ENCODE results near the gene FER1L5.

The FER1L5 gene

DNA sequence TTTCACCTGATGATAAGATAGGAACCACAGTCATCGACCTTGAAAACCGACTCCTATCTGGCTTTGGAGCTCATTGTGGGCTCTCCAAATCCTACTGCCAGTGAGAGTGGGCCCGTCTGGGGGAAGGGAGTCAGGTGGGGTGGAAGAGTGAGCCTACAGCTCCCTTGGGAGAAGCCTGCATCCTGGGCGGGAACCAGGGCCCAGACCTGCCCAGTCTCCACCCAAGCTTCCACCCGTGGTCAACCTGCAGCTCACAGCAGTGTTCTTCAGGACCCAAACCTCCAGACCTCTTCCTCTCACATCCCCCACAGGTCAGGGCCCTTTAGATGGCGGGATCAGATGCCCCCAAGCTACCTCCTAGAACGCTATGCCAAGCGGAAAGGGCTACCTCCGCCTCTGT is 57.1 kb downstream of the FER1L5 start:
- DNase-seq, result no peak

DNA sequence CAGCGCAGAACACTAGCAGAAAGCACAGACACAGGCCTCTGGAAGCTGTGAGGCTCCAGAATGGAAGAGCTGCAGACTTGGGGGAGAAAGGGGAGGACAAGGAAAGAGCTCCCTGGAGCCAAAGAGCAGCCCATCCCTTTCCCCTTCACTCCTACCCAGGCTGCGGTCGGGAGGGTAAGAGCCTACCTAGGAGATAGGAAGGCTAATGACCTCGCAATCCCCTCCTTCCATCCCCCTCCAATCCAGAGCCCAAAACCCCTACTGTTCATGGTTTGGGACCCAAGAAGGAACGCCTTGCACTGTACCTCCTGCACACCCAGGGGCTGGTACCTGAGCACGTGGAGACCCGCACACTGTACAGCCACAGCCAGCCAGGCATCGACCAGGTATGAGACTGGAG is 57.5 kb downstream of the FER1L5 start:
- DNase-seq, result no peak

DNA sequence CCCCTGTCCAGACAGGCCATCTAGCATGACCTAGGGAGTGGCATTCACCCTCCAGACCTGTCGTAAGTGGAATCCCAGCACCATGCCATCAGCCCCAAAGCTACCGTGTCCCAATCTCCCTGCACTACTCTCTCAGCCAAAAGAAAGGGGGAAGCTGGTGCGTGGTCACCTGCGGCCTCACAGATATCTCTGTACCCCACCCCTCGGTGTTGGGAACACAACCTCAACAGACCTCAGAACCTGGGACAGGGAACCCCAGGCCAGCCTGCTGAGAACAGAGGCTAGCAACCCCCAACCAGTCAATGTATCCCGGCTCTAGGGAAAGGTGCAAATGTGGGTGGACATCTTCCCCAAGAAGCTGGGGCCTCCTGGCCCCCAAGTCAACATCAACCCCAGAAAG is 59.1 kb downstream of the FER1L5 start:
- DNase-seq, result no peak

DNA sequence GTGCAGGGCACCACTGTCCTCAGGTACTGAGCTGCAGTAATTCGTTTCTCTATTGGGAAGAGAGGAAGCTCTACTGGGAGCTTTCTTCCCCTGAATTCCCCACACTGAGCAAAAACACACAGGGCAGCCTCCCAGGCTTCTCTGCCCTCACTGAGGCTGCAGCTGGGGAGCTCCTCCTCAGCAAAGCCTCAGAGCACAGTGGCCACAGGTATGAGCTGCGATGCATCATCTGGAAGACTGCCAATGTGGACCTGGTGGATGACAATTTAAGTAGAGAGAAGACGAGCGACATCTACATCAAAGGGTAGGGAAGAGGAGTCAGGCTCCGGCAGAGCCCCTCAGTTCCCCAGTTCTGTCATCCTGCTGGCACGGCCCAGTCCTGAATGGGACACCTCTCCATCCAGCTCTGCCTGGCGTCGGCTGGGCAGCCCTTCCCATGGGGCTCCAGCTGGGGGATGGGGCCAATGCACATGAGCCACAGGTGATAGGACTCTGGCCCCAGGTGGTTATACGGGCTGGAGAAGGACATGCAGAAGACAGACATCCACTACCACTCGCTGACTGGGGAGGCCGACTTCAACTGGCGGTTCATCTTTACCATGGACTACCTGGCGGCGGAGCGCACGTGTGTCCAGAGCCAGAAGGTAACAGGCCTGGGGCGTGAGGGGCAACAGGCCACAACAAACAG is 59.7 kb downstream of the FER1L5 start:
- no peak for DNase-seq

DNA sequence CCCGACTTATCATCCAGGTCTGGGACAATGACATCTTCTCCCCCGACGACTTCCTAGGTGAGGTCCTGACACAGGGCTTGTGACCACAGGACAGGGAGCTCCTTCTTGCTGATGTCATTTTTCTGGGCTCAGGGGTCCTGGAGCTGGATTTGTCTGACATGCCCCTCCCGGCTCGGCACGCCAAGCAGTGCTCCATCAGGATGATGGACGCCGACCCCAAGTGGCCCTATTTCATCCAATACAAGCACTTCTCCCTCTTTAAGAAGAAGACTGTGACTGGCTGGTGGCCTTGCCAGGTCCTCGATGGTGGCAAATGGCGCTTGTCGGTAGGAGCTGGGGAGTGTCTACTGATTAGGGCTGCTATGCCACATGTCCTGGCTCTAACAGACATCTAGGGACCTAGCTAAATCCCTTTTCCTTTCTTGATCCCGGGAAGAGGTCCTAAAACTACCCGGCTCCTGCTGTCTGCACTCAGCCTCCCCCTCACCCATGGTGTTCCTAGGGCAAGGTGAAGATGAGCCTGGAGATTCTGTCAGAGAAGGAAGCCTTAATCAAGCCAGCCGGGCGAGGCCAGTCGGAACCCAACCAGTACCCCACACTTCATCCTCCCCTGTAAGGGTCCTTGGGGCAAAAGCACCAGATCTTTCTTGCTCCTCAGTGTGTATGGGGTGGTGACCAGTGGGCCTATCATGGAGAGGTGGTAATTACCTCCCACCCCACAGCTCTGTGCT is 60.6 kb downstream of the FER1L5 start:
- no peak for DNase-seq

DNA sequence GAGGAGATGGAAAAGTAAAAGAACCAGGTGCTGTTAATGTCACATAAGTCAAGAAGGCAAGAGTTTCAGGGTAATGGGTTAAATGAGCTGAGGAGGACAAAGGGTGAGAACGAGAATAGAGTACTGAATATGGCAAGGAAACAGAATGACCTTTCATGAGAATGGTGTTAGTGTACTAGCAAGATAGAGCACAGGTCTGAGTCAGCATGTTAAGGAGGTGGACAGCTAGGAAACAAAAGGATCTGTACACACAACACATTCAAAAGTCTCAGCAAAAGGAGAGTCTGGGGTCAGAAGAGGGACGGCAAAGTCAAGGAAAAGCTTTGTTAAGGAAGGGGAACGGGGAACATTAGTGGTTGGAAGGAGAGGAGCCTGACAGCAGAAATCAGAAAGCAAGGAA is 68.4 kb downstream of the FER1L5 start:
- no peak for DNase-seq

DNA sequence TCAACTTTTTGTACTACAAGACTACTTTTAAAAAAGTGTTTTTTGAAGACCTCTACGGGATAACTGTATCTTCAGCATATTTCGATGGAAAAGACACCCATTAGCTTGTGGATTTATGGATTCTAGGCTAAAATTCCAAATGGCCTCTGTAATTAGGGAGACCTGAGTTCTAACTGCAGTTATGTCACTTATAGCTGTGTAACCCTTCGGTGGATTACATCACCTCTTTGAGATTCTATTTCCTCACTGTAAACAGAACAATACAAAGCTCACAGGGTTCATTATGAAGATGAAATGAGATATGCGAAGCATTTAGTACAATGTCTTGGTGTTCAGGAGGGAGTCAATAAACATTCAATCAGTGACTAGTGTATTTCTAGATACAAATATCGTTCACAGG is 73.1 kb downstream of the FER1L5 start:
- DNase-seq, result no peak

DNA sequence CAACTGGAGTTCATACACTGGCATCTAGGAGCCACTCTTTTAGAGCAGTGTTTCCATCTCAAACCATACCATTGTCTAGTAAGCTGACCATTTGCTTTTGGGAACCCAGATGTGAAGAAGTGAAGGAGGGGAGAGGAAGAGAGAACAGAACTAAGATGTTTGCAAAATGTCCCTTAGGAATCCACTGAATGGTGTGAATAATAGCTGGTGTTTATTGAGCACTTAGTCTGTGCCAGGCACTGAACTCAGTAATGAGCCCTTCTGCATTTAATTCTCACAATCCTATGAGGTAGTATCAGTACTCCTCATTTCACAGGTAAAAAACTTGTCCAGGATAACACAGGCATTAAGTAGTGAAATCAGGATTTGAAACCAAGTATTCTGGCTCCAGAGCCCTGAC is 73.8 kb downstream of the FER1L5 start:
- DNase-seq, result no peak

DNA sequence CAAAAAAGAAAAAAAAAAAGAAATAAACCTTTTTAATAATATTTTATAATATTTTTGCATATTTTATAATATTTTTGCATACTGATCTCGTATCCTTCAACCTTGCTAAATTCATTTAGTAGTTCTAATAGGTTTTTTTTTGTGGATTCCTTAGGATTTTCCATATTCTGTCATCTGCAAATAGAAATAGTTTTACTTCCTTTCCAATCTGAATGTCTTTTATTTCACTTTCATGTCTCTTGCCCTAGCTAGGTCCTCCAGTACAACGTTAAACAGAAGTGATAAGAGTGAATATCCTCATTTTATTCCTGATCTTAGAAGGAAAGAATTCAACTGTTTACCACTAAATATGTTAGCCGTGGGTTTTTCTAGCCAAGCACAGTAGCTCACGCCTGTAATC is 83.6 kb downstream of the FER1L5 start:
- no peak for DNase-seq

DNA sequence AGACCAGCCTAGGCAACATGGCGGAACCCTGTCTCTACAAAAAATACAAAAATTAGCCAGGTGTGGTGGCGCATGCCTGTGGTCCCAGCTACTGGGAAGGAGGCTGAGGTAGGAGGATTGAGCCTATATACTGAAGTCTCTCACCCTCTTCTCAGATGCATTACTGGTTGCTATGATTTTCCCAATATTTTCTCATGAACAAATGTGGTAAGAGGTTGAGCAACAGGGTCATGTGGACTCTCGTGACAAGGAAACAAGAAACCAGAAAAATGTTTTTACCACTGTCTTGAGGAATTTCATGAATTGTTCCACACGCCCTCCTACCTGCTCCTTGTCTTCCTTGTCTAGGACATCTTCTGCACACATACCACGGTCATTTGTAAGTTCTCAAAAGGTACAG is 84.9 kb downstream of the FER1L5 start:
- no peak for DNase-seq

DNA sequence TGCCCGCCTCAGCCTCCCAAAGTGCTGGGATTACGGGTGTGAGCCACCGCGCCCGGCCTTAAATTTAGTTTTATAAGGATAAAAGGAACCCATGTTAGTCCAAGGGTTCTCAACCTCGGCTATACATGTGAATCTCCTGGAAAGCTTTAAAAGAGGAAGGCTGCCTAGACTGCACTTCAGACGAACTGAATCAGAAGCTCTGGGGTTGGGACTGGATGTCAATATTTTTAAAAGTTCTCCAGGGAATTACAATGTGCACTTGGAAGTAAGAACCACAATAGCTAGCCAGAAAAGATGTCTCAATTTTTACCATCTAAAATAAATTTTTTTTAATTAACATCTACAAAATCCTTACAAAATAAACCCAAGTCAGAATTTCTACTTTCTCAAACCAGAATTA is 87.2 kb downstream of the FER1L5 start:
- DNase-seq, result no peak

DNA sequence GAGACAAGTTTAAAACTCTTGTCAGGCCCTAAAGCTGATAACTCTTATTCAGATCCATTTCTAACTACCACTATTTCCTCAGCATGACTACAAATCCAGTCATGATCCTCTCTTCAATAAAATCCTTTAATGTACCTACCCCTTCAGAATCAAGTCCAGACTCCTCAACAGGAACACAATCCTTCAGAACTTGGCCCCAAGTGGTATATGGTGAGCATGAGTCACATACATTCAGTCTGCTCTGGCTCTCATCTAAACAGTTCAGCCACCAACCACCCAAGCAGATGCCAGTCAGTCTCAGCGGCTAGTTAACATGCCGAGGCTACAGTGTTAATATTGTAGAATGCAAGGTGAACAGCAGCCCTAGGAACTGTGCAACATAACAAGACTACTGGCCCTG is 87.6 kb downstream of the FER1L5 start:
- no peak for DNase-seq

DNA sequence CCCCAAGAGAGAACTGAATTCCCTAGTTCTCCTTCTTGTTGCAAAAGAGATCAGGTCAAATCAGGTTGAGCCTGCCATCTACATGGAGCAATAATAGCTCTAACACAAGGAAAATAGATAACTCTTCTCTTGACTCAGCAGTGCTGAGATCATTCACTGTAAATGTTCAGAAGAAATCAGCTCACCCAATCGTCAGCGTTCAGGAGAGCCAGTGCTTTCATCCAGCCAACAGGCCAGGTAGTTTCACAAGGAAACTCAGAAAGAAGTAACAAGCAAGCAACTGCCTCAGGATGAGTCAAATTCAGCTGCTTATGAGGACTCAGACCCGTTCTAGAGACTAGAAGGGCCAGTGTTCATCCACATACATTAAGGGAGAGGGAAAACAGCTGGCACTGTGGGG is 91.4 kb downstream of the FER1L5 start:
- DNase-seq, result no peak

DNA sequence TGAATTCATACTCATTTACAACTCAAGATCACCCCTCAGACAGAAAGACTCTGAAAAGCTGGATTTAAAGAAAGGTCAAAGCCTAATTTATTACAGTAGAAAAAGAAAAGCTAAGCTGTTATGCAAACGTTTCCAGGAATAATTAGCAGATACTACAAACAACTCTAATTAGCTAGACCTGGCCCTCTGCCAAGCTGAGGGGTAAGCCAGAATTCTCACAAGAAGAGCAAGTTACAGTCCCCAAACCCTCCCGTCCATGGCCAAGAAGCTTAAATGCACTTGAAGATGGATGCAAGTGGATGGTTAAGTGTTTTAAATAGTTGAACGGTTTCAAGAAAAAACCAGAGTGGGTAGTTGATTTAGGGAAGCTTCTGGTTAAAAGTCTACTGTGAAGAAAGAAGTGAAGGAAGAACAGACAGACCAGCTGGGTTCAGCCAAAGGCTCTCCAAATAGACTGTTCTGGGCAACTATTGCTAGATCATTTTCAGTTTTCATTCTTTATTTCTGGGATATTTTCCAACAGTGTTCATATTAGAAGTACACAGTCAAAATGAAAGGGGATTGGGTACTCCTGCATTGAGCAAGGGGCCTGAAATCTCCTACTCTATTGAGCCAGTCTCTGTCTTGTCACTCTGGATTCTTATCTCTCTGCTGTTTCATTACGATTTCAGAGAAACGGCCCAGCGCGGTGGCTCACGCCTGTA is 92.5 kb downstream of the FER1L5 start:
- no peak for DNase-seq

DNA sequence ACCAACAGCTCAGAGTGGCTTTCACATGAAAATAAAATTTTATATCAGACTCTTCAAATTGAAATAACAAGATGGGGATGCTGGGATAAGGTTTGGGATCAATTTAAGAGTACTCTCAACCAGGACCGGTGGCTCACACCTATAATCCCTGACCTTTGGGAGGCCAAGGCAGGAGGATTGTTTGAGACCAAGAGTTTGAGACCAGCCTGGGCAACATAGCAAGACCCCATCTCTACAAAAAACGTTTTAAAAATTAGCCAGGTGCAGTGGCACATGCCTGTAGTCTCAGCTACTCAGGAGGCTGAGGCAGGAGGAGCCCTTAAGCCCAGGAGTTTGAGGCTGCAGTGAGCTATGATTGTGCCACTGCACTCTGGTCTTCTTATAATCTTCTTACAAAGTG is 94.7 kb downstream of the FER1L5 start:
- DNase-seq, result no peak

DNA sequence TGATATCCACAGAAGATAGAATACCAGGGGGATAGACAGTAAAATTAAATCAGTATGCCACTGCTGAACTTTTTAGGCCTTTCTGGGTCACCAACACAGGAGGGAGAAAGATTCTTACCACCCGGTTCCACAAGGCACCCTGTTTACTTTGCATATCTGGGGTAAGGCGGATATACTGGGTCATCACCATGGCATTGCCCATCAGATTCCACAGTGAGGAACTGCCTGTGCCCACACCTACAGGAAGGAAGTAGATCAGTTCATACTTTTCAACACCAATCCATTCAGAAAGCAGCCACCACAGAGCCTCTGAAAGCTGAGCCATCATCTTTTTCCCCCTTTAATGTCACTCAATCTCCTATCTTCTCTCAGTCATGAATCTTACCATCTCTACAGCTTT is 95.3 kb downstream of the FER1L5 start:
- DNase-seq, result no peak

DNA sequence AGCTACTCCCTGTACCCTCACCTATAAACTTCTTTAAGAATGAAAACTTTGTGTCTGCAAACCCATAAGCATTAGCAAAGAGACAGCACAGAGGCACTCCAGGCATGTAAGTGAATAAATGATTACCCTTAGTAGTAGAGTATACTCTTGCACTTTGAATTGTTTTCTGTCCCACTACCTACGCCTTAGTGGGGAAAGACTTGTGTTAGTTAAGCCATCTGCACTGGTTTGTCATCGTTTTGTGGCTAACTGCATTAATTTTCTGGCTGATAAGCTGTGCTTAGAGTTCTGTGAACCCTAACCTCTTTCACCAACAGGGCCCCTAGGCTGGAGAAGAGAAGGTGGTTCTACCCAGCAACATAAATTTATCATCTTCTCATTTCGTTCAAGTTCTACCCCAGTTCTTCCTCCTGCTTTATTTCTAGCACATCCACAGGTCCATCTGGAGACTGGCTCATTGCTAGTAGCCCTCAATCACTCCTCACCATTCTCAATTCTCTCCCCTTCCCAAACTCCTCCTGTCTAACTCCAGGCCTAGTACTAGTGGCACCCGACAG is 96.6 kb downstream of the FER1L5 start:
- DNase-seq, result no peak

DNA sequence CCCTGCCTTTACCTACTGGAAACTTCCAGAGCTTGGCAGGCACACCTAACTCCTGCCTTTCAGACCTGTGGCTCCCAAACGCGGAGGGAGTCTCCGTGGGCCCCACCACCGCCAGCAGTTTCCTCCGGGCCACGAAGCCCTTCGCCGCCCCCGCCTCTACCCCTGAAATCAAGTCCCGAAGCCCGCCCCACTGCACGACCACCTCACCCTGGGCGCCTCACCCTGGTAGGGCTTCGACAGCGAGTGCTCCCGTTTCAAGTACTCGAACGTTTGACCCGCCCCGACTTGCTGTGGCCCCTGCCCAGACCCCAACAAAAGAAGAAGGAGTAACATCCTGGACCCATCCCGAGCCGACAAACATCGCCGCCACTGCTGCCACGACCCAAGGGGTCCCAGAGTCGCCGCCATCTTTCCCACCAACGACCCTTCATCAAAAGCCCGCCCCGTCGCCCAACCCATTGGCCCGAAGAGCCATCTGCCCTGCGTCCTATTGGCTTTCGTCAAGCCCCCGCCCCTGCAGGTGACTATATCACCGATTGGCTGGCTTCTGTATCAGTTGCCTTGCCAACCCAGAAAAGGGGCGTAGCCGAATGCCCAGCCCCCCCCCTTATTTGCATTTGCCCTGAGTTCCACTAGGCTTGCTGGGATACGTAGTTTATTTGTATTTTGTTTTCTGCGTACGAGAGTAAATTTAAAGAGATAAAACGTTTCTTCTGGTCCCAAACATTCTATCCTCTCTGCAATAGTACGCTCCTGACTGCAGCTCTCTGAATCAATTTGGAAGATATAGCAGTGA is 97.3 kb downstream of the FER1L5 start, which contains the start of gene LMAN2L:
Gene LMAN2L, minus strand, starts transcription at position 432 of the 796 bp plus-strand sequence. Its CDS starts 24 bp downstream, at position 408.
- peak; percentile 60 for DNase-seq

DNA sequence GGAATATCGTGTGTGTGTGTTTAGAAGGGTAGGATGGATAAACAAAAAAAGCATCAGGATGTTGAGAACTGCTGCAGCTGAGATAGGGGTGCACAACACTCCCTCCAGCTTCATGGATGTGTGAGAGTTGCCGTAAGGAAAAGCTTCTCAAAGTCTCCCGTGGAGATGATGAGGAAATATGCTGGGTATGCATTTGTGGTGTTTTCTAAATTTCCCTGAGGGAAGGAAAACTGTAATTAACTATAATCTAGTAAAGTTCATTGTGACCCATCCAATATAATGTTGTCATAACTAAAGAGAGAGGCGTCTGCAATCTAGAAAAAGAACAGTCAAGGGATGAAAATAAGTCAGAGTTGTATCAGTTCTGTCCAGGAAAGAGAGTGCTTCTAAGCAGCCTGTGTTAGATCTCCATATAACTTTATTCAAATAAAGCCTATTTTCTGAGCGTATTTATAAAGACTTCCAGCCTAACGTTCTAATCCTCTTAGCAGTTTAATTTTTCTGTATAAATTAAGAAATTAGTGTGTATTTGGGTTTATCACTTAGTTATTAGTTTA is 104.6 kb downstream of the FER1L5 start:
- DNase-seq, result no peak

DNA sequence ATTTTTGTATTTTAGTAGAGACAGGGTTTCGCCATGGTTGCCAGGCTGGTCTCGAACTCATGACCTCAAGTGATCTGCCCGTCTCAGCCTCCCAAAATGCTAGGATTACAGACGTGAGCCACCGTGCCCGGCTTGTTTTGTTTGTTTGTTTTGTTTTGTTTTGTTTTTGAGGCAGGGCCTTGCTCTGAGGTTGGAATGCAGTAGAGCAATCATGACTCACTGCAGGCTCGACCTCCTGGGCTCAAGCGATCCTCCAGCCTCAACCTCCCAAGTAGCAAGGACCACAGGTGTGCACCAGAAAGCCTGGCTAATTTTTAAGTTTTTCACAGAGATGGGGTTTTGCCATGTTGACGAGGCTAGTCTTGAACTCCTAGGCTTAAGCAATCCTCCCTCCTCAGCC is 109.2 kb downstream of the FER1L5 start:
- no peak for DNase-seq

DNA sequence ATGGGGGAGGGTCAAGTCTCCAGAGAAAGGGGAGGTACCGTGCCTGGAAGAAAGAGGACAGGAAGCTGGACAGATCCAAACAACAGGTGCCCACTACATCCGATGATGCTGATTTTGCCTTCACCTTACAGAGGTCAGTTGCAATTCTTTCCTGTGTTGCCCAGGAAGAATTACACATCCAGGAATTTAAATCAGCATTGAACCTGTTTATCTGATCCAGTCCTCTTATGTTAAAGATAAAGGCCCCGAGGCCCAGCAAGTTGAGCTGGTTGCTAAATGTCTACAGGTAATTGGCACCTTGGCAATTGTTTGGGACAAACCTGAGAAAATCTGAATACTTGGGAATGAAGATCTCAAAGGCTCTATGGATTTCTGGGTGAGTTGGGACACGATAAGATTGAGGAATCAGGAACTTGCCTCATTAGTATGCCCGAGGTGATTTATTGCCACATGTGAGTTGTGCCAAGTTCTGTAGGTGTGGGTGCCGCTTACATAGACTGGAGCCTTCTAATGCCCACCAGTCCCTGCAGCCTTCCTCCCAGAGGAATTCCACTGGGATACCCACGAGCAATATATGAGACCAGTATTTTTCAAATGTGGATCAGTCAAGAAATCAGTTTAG is 111.2 kb downstream of the FER1L5 start:
- no peak for DNase-seq

DNA sequence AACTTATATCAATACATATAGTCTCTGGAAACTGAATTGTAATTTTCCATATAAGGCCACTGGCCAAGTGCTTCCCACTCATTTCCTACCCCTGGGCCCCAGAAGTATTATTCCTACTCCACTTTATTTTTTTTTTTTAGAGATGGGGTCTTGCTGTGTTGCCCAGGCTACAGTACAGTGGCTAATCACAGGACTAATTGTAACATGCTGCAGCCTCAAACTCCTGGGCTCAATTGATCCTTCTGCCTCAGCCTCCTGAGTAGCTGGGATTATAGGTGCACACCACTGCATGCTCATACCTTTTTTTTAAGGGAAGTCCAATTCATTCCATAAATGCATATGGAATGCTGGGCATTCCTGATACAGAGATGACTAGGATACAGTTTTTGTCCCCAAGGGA is 111.8 kb downstream of the FER1L5 start:
- DNase-seq, result no peak
